GM12878 (cell line): ENCODE measurements around the gene TIMM10. TPM values are rescaled to one million over a fixed set of nuclear protein-coding genes. Genes with fewer than 3 reads are reported as not detected.

Experiments used
- ATAC-seq: fragments of 200-7000 bp; cut with Tn5 transposase; 3 replicates; pipeline ENCODE4 v1.9.1; 2020; ENCODE audit warnings: mild to moderate bottlenecking, moderate library complexity
- BruUV-seq: library from RNA; stranded (reverse); fragments of 400-500 nt; replicated peaks from 2 replicates; lab custom pipeline; 2021; lab: Mats Ljungman, UMichigan
- CTCF ChIA-PET: fragments of 300-600 bp; sonication (Branson Sonifier 250); formaldehyde crosslinking; extraction: SDS; loops from one replicate; lab custom pipeline; 2021; ENCODE audit warnings: inconsistent platforms; lab: Yijun Ruan, JAX
- POLR2A ChIA-PET: fragments of 350-600 bp; formaldehyde crosslinking; extraction: SDS; loops from one replicate; lab custom pipeline; 2021; ENCODE audit warnings: inconsistent platforms; lab: Charles Lee
- RAD21 ChIA-PET: fragments of 300-600 bp; sonication (Branson Sonifier 250); formaldehyde crosslinking; loops from one replicate; lab custom pipeline; 2023; ENCODE audit warnings: antibody characterized with exemption; ENCODE audit not compliant: unreplicated experiment; lab: Charles Lee
- SMC1A ChIA-PET: fragments of 300-600 bp; sonication (Branson Sonifier 250); formaldehyde crosslinking; loops from one replicate; lab custom pipeline; 2023; ENCODE audit not compliant: unreplicated experiment, uncharacterized antibody; lab: Charles Lee
- DNase-seq: peaks from one replicate; pipeline ENCODE4 v3.0.0-alpha.2; 2011; ENCODE audit warnings: low read depth, low spot score
- FAIRE-seq: peaks from 3 replicates; lab custom pipeline; 2011; peaks lifted over from hg19 to GRCh38; lab: Jason Lieb, UNC
- H2AFZ ChIP-seq: 2 replicates; pipeline ENCODE4 v1.6.0; 2011; ENCODE audit warnings: low read depth, low read length, control low read depth; ENCODE audit not compliant: control insufficient read depth
- H3K27ac ChIP-seq: 2 replicates; pipeline ENCODE4 v1.5.1; 2011; ENCODE audit warnings: control low read depth; ENCODE audit not compliant: control insufficient read depth, insufficient read depth
- H3K27me3 ChIP-seq, 2 experiments: replicated peaks in 1 of 2; 2 replicates each; pipeline versions ENCODE4 v1.6.0 to v1.6.1; 2011; ENCODE audit warnings: low read length in 1 of 2; ENCODE audit not compliant: control insufficient read depth in 2 of 2, insufficient read depth in 2 of 2
- H3K36me3 ChIP-seq, 2 experiments: 2 replicates each; pipeline ENCODE4 v1.5.1; 2011; ENCODE audit warnings: low read length in 1 of 2; ENCODE audit not compliant: control insufficient read depth in 2 of 2, insufficient read depth in 2 of 2
- H3K4me1 ChIP-seq: 2 replicates; pipeline ENCODE4 v1.6.1; 2011; ENCODE audit warnings: mild to moderate bottlenecking, low read length, moderate library complexity, mixed read lengths; ENCODE audit not compliant: control insufficient read depth, insufficient read depth
- H3K4me2 ChIP-seq: 2 replicates; pipeline ENCODE4 v1.6.0; 2011; ENCODE audit warnings: control low read depth; ENCODE audit not compliant: control insufficient read depth, insufficient read depth
- H3K4me3 ChIP-seq: fragments of 200-600 bp; sonication (generic); 2 replicates; pipeline ENCODE4 v1.5.1; 2016
- H3K79me2 ChIP-seq: 2 replicates; pipeline ENCODE4 v1.6.0; 2011; ENCODE audit warnings: low read length; ENCODE audit not compliant: control insufficient read depth, insufficient read depth
- H3K9ac ChIP-seq: 2 replicates; pipeline ENCODE4 v1.8.0; 2011; ENCODE audit warnings: low read length, control low read depth, mixed read lengths; ENCODE audit not compliant: control insufficient read depth, insufficient read depth
- H3K9me3 ChIP-seq: replicated peaks from 3 replicates; pipeline ENCODE4 v1.5.1; 2011; ENCODE audit warnings: mild to moderate bottlenecking, low read length; ENCODE audit not compliant: control insufficient read depth, insufficient read depth
- H4K20me1 ChIP-seq: 2 replicates; pipeline ENCODE4 v1.6.0; 2011; ENCODE audit not compliant: control insufficient read depth, insufficient read depth
- ATF7 ChIP-seq: fragments of 450-650 bp; IDR thresholded peaks from 2 replicates; pipeline ENCODE4 v1.6.1; 2016; ENCODE audit warnings: low read depth, mild to moderate bottlenecking
- EP300 ChIP-seq, 2 experiments: fragments of 150-350 bp in 1 of 2; IDR thresholded peaks; 2 replicates each; pipeline ENCODE4 v1.6.1; 2011 to 2012; ENCODE audit warnings: low read depth in 2 of 2, low read length in 2 of 2, borderline replicate concordance in 1 of 2, improper control_type of control experiment in 1 of 2, inconsistent platforms in 1 of 2; ENCODE audit not compliant: control insufficient read depth in 1 of 2
- MYB ChIP-seq: fragments of 150-350 bp; IDR thresholded peaks from 2 replicates; pipeline ENCODE4 v1.6.1; 2014; ENCODE audit warnings: mild to moderate bottlenecking, low read depth, low read length, borderline replicate concordance
- NFYA ChIP-seq: IDR thresholded peaks from 2 replicates; pipeline ENCODE4 v1.6.1; 2011; ENCODE audit warnings: low read depth, mild to moderate bottlenecking, low read length, improper control_type of control experiment, borderline replicate concordance
- POLR2A ChIP-seq: IDR thresholded peaks from 2 replicates; pipeline ENCODE4 v1.6.1; 2011; ENCODE audit warnings: low read depth, mild to moderate bottlenecking, low read length
- ZBTB33 ChIP-seq: fragments of 450-650 bp; IDR thresholded peaks from 2 replicates; pipeline ENCODE4 v1.6.1; 2017; ENCODE audit warnings: mild to moderate bottlenecking
- ZNF24 ChIP-seq: fragments of 450-650 bp; IDR thresholded peaks from 2 replicates; pipeline ENCODE4 v1.6.1; 2017; ENCODE audit warnings: antibody characterized with exemption, mild to moderate bottlenecking
- WGBS: methylation state at CpG from one replicate; pipeline ENCODE4 v1.1.6; 2016; ENCODE audit warnings: low lambda C conversion rate; ENCODE audit not compliant: insufficient replicate concordance, insufficient coverage; ENCODE audit errors: missing lambda C conversion rate; 5-methylcytosine and 5-hydroxymethylcytosine counted together
- in situ Hi-C: fragments of 300-500 bp; cut with MboI; formaldehyde crosslinking; loops from 9 replicates; pipeline ENCODE4 v1.14.3; 2018; ENCODE audit warnings: mixed read lengths
- intact Hi-C: fragments of 100-400 bp; cut with micrococcal nuclease; formaldehyde crosslinking; loops from one replicate; pipeline ENCODE4 v1.14.2; 2022; ENCODE audit not compliant: unreplicated experiment
- polyA plus RNA-seq, 11 experiments: library from polyadenylated mRNA; depleted of rRNA in 4 of 11; unstranded in 6 of 11; stranded (reverse) in 5 of 11; fragments of >200 nt; fragmentation: Nextera tagmentation in 4 of 11; fragmentation: Illumina TruSeq in 1 of 11; extraction: Ambion mirVana in 4 of 11; extraction: Trizol in 1 of 11; gene quantifications; 1 replicate in 1 of 11; 2 replicates in 10 of 11; pipeline versions ENCODE4 v1.2.1 to v1.2.3, GENCODE V29; 2011 to 2016; ENCODE audit warnings: inconsistent platforms in 2 of 11, missing spikeins in 2 of 11, low read depth in 1 of 11
- total RNA-seq, 4 experiments: library from RNA; depleted of rRNA in 3 of 4; stranded (reverse); fragments of >200 nt in 3 of 4; fragmentation: Illumina TruSeq in 1 of 4; extraction: Trizol in 1 of 4; gene quantifications; 2 replicates each; pipeline versions ENCODE4 v1.2.1 to v1.2.3, GENCODE V29; 2013 to 2021
- TF ChIP-seq, protein P1 (sequence below): fragments of 150-350 bp; IDR thresholded peaks from 2 replicates; pipeline ENCODE4 v1.6.1; 2016; ENCODE audit warnings: low read depth, low read length
- TF ChIP-seq, protein P2 (sequence below): fragments of 450-650 bp; formaldehyde crosslinking; IDR thresholded peaks from 2 replicates; pipeline ENCODE4 v1.5.0; 2022; ENCODE audit warnings: mild to moderate bottlenecking, missing genetic modification characterization

TIMM10 gene
- total and polyA plus RNA-seq, 10 of the 15 experiments (the other 5 are each of a cell fraction or from before 2014, with no cell fraction given), result 148 to 898 (median 206) TPM

DNA sequence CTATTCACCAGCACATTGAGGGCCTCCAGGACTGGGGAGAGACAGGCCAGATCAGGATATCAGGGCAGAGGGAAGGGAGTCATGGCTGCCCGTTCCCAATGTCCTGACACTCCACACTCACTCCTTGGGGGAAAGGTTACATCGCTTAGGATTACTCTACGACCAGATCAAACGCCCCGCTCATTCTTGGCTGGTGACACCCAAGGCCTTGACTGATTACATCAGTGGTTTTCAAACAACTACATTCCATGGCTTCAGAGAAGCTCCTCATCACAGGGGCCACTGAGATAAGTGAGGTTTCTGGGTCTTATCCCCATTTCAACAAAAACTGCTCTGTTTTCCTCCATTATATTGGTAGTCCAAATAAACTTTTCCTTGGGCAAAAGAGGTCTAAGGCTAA, 21.9 kb upstream of the TIMM10 start (continued):
- TF ChIP-seq ZBTB33 (no peak), POLR2A (no peak), EP300 (IDR thresholded peaks at IDR 0.05; ENCODE audit: borderline replicate concordance in 1 of 2, control insufficient read depth in 1 of 2, low read depth in 2 of 2, low read length in 2 of 2) (no peak)
- TF ChIP-seq, all 136 proteins: peak for 0

DNA sequence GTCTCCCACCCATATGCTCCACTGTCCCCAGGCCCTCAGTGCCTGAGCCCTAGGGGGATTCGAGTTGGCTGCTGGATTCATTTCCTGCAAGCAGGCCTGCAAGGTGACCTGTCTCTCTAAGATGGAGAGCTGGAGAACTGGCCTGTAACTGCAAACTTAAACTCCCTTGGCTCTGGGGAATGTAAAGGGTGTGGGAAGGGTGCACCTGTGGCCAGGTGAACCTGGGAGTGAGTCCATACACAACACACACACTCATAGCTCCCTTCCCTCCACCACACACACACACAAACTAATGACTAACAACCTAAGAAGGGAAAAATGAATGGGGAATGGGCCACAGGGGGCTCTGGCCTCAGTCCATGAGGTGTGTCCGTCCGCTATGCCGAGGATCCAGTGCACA, 21.4 kb upstream of the TIMM10 start:
- Histone ChIP-seq H3K4me1 (peaks cover 12% of the 10 kb centered on the region), H3K4me3 (no peak overlapping the region), H2AFZ (no peak overlapping the region), H3K4me2 (no peak overlapping the region), H4K20me1 (no peaks in the 10 kb centered on the region), H3K27me3 (no peaks in the 10 kb centered on the region), H3K27ac (no peak overlapping the region), H3K9me3 (no peaks in the 10 kb centered on the region)
- SMC1A ChIA-PET, result no interaction called here
- in situ Hi-C loops, result no loop called here
- DNase-seq (no peak), FAIRE-seq (no peak)
- intact Hi-C loops, result no loop called here
- CTCF ChIA-PET, result interaction anchor here (1.5 to 1.8 kb wide), 2 partner anchors 16 to 68 kb away, joined by 3 to 5 read pairs; partner anchors contain the start of gene UBE2L6
- POLR2A ChIA-PET, result no interaction called here
- BruUV-seq, result TSS peak; percentile 79
- TF ChIP-seq, protein P1, sequence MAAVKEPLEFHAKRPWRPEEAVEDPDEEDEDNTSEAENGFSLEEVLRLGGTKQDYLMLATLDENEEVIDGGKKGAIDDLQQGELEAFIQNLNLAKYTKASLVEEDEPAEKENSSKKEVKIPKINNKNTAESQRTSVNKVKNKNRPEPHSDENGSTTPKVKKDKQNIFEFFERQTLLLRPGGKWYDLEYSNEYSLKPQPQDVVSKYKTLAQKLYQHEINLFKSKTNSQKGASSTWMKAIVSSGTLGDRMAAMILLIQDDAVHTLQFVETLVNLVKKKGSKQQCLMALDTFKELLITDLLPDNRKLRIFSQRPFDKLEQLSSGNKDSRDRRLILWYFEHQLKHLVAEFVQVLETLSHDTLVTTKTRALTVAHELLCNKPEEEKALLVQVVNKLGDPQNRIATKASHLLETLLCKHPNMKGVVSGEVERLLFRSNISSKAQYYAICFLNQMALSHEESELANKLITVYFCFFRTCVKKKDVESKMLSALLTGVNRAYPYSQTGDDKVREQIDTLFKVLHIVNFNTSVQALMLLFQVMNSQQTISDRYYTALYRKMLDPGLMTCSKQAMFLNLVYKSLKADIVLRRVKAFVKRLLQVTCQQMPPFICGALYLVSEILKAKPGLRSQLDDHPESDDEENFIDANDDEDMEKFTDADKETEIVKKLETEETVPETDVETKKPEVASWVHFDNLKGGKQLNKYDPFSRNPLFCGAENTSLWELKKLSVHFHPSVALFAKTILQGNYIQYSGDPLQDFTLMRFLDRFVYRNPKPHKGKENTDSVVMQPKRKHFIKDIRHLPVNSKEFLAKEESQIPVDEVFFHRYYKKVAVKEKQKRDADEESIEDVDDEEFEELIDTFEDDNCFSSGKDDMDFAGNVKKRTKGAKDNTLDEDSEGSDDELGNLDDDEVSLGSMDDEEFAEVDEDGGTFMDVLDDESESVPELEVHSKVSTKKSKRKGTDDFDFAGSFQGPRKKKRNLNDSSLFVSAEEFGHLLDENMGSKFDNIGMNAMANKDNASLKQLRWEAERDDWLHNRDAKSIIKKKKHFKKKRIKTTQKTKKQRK, result no peak
- TF ChIP-seq ZNF24 (no peak), ATF7 (no peak), MYB (no peak), NFYA (no peak)
- TF ChIP-seq, protein P2, sequence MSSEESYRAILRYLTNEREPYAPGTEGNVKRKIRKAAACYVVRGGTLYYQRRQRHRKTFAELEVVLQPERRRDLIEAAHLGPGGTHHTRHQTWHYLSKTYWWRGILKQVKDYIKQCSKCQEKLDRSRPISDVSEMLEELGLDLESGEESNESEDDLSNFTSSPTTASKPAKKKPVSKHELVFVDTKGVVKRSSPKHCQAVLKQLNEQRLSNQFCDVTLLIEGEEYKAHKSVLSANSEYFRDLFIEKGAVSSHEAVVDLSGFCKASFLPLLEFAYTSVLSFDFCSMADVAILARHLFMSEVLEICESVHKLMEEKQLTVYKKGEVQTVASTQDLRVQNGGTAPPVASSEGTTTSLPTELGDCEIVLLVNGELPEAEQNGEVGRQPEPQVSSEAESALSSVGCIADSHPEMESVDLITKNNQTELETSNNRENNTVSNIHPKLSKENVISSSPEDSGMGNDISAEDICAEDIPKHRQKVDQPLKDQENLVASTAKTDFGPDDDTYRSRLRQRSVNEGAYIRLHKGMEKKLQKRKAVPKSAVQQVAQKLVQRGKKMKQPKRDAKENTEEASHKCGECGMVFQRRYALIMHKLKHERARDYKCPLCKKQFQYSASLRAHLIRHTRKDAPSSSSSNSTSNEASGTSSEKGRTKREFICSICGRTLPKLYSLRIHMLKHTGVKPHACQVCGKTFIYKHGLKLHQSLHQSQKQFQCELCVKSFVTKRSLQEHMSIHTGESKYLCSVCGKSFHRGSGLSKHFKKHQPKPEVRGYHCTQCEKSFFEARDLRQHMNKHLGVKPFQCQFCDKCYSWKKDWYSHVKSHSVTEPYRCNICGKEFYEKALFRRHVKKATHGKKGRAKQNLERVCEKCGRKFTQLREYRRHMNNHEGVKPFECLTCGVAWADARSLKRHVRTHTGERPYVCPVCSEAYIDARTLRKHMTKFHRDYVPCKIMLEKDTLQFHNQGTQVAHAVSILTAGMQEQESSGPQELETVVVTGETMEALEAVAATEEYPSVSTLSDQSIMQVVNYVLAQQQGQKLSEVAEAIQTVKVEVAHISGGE (CRISPR knock-in tag), result no peak
- TF ChIP-seq, all 136 proteins: peak for 0
- Histone ChIP-seq H3K36me3 (peaks cover 33 to 42% of the 10 kb centered on the region in 2 experiments), H3K9ac (no peak overlapping the region), H3K79me2 (no peaks in the 10 kb centered on the region)
- 100% methylated on average over 4 of the region's 4 CpGs for WGBS
- no peak for ATAC-seq
- RAD21 ChIA-PET, result no interaction called here
